GM21528 (cell line): ENCODE measurements around the gene NRAP.

ENCODE experiments used
- ATAC-seq: cut with Tn5 transposase; IDR thresholded peaks from one replicate; pipeline ENCODE4 v1.9.1; 2021; ENCODE audit warnings: mild to moderate bottlenecking, moderate library complexity; ENCODE audit not compliant: unreplicated experiment, low FRiP score

NRAP gene

GRCh38 chr10:113643183-113643582, 20.7 kb downstream of the NRAP start:
- no peak for ATAC-seq

GRCh38 chr10:113641702-113642101, 22.1 kb downstream of the NRAP start:
- ATAC-seq, result no peak

- no peak for ATAC-seq
Measured at GRCh38 chr10:113639966-113640365, 23.9 kb downstream of the NRAP start.

- ATAC-seq, result no peak
Measured at GRCh38 chr10:113631684-113632367, 32.0 kb downstream of the NRAP start.

GRCh38 chr10:113630929-113631533, 32.8 kb downstream of the NRAP start:
- no peak for ATAC-seq

GRCh38 chr10:113628607-113629153, 35.2 kb downstream of the NRAP start:
- no peak for ATAC-seq

GRCh38 chr10:113627836-113628235, 36.0 kb downstream of the NRAP start:
- no peak for ATAC-seq

- no peak for ATAC-seq
Measured at GRCh38 chr10:113626809-113627355, 37.0 kb downstream of the NRAP start.

GRCh38 chr10:113625461-113626186, 38.2 kb downstream of the NRAP start:
- no peak for ATAC-seq

- no peak for ATAC-seq
Measured at GRCh38 chr10:113622831-113623230, 41.0 kb downstream of the NRAP start.

GRCh38 chr10:113621799-113622198, 42.0 kb downstream of the NRAP start:
- ATAC-seq, result no peak

- no peak for ATAC-seq
Measured at GRCh38 chr10:113620936-113621335, 42.9 kb downstream of the NRAP start.

- no peak for ATAC-seq
Measured at GRCh38 chr10:113620511-113620910, 43.3 kb downstream of the NRAP start.

- ATAC-seq, result no peak
Measured at GRCh38 chr10:113619401-113619800, 44.4 kb downstream of the NRAP start.

- ATAC-seq, result no peak
Measured at GRCh38 chr10:113618338-113618737, 45.5 kb downstream of the NRAP start.

- no peak for ATAC-seq
Measured at GRCh38 chr10:113617086-113617485, 46.8 kb downstream of the NRAP start.

- no peak for ATAC-seq
Measured at GRCh38 chr10:113616244-113617074, 47.4 kb downstream of the NRAP start.

GRCh38 chr10:113613977-113614690, 49.7 kb downstream of the NRAP start:
- ATAC-seq, result no peak

- ATAC-seq, result no peak
Measured at GRCh38 chr10:113613427-113613826, 50.4 kb downstream of the NRAP start.

GRCh38 chr10:113612154-113612553, 51.7 kb downstream of the NRAP start:
- ATAC-seq, result no peak
